ENCODE measurements around the gene PIK3R1.

The PIK3R1 gene
- 464 reads per million, percentile 98 among the genes with 10 or more reads in this experiment for total RNA-seq

DNA sequence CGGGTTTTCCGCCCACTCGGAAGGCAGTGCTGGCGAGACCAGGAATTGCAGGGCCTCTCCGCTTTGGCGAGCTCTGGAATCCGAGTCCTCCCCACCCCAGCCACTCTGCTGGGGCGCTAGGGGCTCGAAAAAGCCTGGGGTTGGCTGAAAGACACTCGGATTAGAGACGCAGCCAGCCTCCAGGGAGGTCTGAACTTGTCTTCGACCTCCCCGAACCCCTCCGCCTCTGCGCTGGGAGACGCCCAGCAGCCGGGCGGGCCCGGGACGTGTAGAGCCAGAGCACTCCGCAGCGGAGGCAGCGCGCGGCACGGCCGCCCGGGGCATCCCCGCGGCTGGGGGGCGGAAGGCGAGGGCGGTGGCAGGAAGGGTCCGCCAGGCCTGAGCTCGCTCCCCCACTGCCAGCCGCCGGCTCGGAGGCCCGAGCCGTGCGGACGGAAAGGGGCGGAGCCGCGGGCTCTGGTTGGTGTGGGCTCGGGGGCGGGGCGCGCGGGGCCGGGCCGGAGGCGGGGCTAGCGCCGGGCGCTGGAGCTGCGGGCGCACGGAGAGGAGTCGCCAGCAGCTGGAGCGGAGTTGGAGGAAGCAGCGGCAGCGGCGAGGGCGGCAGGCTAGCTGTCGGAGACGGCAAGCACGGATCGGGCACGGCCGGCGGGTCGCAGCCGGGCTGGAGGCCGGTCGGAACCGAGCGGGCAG is at the start of gene PIK3R1:
PIK3R1 (plus strand) TSS at position 549 of the 690 bp plus-strand sequence. CDS start 10,920 bp downstream, outside the sequence.
- peak; percentile 85 for DNase-seq

GRCh38 chr5:68167195-68167651 is 48.3 kb upstream of the PIK3R1 start:
- no peak for DNase-seq

- DNase-seq: no peak
Observed at GRCh38 chr5:68169903-68170302, 45.7 kb upstream of the PIK3R1 start.

GRCh38 chr5:68170826-68171558 is 44.6 kb upstream of the PIK3R1 start:
- no peak for DNase-seq

GRCh38 chr5:68172314-68172713 is 43.2 kb upstream of the PIK3R1 start:
- DNase-seq: no peak

DNA sequence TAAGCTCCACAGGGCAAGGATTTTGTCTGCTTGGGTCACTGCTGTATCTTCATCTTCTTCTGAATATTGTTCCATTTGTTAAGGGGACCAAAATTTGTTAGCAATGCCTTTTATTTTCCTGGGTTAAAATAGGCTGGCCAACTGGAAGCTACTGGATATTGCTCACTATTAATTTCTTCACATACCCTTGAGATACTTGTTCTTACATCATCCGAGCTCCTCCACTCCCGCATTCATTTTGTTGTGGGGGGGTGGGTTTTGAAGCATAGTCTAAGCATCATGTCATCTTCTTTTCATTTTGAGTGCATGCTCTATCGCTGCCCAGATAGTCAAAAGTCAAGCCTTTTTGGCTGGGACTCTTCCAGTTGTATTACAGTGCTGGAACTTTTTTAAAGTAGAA is 42.5 kb upstream of the PIK3R1 start:
- DNase-seq: no peak

DNA sequence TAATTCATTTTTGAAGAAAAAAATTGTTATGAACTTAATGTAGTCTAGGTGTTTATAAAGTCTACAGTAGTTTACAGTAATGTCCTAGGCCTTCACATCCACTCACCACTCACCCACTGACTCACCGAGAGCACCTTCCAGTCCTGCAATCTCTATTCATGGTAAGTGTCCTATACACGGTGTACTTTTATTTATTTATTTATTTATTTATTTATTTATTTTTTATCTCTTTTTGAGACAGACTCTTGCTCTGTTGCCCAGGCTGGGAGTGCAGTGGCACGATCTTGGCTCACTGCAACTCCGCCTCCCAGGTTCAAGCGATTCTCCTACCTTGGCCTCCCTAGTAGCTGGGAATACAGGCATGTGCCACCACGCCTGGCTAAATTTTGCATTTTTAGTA is 39.3 kb upstream of the PIK3R1 start:
- DNase-seq: no peak

- no peak for DNase-seq
Observed at GRCh38 chr5:68176802-68177479, 38.6 kb upstream of the PIK3R1 start.

DNA sequence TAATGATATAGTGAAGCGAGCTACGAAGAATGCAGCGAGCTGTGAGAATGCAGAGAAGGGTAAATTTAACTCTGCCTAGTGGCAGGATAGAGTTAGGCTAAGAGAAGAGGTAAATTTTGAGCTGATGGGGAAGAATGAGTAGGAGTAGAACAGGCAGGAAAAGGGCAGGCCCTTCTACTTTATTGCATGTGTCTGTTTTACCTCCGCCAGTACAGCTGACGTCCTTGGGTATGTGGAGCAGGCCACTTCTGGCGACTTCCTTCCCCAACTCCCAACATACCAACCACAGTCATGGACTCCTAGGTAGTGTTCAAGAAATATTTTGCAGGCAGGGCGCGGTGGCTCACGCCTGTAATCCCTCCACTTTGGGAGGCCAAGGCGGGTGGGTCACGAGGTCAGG is 37.9 kb upstream of the PIK3R1 start:
- DNase-seq: no peak

GRCh38 chr5:68178579-68178978 is 37.0 kb upstream of the PIK3R1 start:
- DNase-seq: no peak

DNA sequence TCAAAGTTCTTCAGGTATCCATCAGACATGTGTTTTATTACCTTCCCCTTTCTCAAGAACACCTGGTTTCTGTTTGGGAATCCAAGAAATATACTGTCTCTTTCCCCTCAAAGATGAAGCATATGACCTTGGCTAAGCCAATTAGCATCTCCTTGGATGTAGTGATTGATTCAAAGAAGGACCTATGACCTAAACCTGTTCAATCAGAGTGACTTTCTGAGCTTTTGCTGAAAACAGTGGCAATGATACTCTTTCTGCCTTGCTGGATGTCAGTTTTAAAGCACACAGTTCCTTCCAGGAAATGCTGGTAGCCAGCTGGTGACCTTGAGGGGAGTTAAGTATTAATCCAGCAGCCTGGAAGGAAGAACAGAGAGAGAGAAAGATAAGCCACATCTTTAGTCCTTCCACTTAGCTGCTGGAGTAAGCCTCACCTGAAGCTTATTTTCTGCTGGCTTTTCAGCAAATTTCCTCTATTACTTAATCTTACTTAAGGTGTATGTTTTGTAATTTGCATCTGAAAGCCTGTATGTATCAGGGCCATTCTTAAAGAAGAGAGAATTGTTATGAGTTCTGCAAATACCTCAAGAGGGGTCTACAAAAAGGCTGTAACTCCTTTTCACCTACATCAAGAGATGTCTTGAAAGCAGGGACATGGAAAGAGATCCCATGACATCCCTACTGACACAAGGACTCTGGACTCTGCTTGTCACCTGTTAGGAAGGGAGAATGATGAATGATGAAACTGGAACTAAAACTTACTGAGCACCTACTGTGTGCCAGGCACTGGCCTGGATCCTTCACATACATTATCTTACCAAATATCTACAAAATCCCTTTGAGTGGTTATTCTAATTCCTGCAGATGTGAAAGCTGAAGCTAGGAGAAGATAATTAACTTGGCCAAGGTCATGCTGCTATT is 35.2 kb upstream of the PIK3R1 start:
- no peak for DNase-seq

DNA sequence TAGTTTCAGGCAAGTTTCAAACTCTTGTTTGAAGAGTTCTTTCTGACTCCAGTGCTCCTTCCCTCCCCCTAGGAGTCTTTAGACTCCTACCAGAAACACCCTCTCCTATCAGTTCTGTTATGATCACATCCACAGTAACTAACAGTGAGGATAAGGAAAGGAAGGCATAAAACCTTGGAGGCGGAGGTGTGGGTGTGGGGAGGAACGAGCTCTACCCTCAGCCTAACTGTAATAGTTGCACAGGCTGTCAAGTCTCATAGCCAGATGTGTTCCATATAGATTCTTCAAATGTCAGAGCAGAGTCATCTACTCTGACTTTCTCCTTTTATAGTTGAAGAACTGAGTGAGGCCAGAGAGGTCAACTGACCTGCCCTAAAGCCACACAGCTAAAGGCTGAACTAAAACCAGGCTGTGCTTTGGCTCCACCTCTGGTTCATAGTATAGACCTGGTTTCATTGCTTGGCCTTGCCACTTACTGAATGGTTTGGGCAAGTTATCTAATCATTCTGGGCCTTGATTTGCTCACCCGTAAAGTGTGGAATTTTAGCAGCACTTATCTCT is 34.4 kb upstream of the PIK3R1 start:
- no peak for DNase-seq

- no peak for DNase-seq
Observed at GRCh38 chr5:68182094-68182493, 33.5 kb upstream of the PIK3R1 start.

DNA sequence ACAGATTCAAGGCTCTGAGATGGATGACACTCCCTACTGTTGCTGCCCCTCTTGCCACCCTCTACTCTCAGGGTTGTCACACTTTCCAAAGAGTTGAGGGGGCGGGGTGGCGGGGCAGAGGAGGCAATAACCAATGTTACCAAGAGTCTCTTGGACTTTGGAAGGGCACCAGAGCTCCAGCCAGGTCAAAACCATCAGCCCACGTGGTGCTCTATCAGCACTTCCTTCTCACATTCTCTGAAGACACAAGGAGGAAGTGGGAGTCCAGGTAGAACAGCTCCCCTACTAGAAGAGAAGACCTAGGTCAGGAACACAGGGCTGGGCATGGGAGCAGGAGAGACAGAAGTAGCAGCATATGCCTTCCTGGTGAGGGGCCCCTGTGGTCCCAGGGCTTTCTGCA is 33.0 kb upstream of the PIK3R1 start:
- no peak for DNase-seq

- no peak for DNase-seq
Observed at GRCh38 chr5:68187268-68188055, 28.1 kb upstream of the PIK3R1 start.

- no peak for DNase-seq
Observed at GRCh38 chr5:68189171-68189570, 26.4 kb upstream of the PIK3R1 start.

- no peak for DNase-seq
Observed at GRCh38 chr5:68189613-68190012, 25.9 kb upstream of the PIK3R1 start.

DNA sequence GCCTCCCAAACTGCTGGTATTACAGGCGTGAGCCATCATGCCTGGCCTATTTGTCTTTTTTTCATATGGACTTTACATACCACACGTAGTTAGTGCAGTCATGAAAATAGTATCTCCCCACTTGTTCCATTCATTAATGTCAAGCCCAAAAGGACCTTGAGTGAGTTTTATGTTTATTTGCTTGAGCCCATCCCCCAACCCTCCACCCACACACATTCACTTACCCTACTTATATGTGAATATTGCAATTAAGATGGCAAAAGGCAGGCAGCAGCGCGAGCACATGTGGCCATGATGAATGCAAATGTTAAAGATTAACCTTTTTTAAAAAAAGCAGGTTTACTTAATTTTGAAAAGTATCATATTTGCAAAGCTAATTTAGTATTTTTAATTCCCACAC is 24.9 kb upstream of the PIK3R1 start:
- DNase-seq: no peak

GRCh38 chr5:68191083-68191791 is 24.3 kb upstream of the PIK3R1 start:
- DNase-seq: no peak

GRCh38 chr5:68192679-68193060 is 22.9 kb upstream of the PIK3R1 start:
- no peak for DNase-seq

All from effector CD4-positive, alpha-beta T cell (primary cell).